Endodermal cell (in vitro differentiated cells): ENCODE results near the gene SCAF8. TPM values are rescaled to one million over a fixed set of nuclear protein-coding genes. Genes with fewer than 3 reads are reported as not detected.

Source experiments
- DNase-seq: peaks from one replicate; pipeline ENCODE4 v3.0.0-alpha.2; 2017
- H3K27ac ChIP-seq: 2 replicates; pipeline ENCODE4 v1.5.1; 2013; ENCODE audit warnings: mild to moderate bottlenecking, low read depth, low read length, moderate library complexity
- H3K27me3 ChIP-seq: 2 replicates; pipeline ENCODE4 v1.6.1; 2013; ENCODE audit warnings: mild to moderate bottlenecking, low read length, moderate library complexity; ENCODE audit not compliant: insufficient read depth, control insufficient read depth, poor library complexity, severe bottlenecking
- H3K36me3 ChIP-seq: 2 replicates; pipeline ENCODE4 v1.7.0; 2013; ENCODE audit warnings: mild to moderate bottlenecking, low read length, moderate library complexity; ENCODE audit not compliant: control insufficient read depth, insufficient read depth
- H3K4me1 ChIP-seq: one replicate; pipeline ENCODE4 v1.7.0; 2013; ENCODE audit warnings: low read length; ENCODE audit not compliant: control insufficient read depth, insufficient read depth
- H3K4me3 ChIP-seq: 2 replicates; pipeline ENCODE4 v1.5.1; 2013; ENCODE audit warnings: mild to moderate bottlenecking, low read length, moderate library complexity
- H3K9ac ChIP-seq: 2 replicates; pipeline ENCODE4 v1.6.1; 2013; ENCODE audit warnings: mild to moderate bottlenecking, low read length, moderate library complexity; ENCODE audit not compliant: poor library complexity, severe bottlenecking; ENCODE audit errors: extremely low read depth
- H3K9me3 ChIP-seq: 2 replicates; pipeline ENCODE4 v1.6.1; 2013; ENCODE audit warnings: mild to moderate bottlenecking, low read length, moderate library complexity; ENCODE audit not compliant: control insufficient read depth
- H3K27ac Mint-ChIP-seq: 2 replicates; pipeline ENCODE4 v1.8.0; 2020; ENCODE audit warnings: mixed read lengths
- H3K27me3 Mint-ChIP-seq: 2 replicates; pipeline ENCODE4 v1.8.0; 2021; ENCODE audit warnings: mild to moderate bottlenecking, mixed read lengths; ENCODE audit not compliant: insufficient read depth
- H3K36me3 Mint-ChIP-seq: 2 replicates; pipeline ENCODE4 v1.8.0; 2020; ENCODE audit warnings: low read depth, mixed read lengths
- H3K4me1 Mint-ChIP-seq: 2 replicates; pipeline ENCODE4 v1.8.0; 2020; ENCODE audit warnings: mixed read lengths
- H3K4me3 Mint-ChIP-seq: 2 replicates; pipeline ENCODE4 v1.8.0; 2020; ENCODE audit warnings: mild to moderate bottlenecking, moderate library complexity, mixed read lengths
- H3K9me3 Mint-ChIP-seq: 2 replicates; pipeline ENCODE4 v1.8.0; 2020; ENCODE audit warnings: mild to moderate bottlenecking, mixed read lengths
- CTCF ChIP-seq: fragments of 200-600 bp; sonication (generic); conservative IDR thresholded peaks from 2 replicates; pipeline ENCODE4 v1.5.0; 2021; ENCODE audit warnings: antibody characterized with exemption, mild to moderate bottlenecking
- WGBS, 2 experiments: methylation state at CpG; one replicate each; pipeline versions ENCODE4 v1.1.5 to v1.1.7; 2013; ENCODE audit warnings: missing lambda C conversion rate in 2 of 2, mixed read lengths in 1 of 2; ENCODE audit not compliant: insufficient coverage in 1 of 2, insufficient read length in 1 of 2; 5-methylcytosine and 5-hydroxymethylcytosine counted together
- total RNA-seq, 2 donors: library from RNA; stranded (reverse); fragmentation: NEBNext Ultra II Directional in 1 of 2; extraction: Animal tissue kit (Norgen Biotek cat#: 25700) in 1 of 2; gene quantifications; 2 replicates in 1 of 2; 3 replicates in 1 of 2; pipeline ENCODE4 v1.2.1, GENCODE V29; 2021

The SCAF8 gene
- total RNA-seq, 2 donors from 2014 or later = 49.7 to 56.2 TPM

GRCh38 chr6:154732538-154733182 lies 556 bp upstream of the SCAF8 start:
- H3K9me3 ChIP-seq = no peaks in the 10 kb centered on the region
- Mint-ChIP-seq H3K4me1 (peaks cover 26% of the 10 kb centered on the region), H3K4me3 (peak overlapping the region; percentile 78), H3K27ac (peak overlapping the region; percentile 94), H3K9me3 (no peaks in the 10 kb centered on the region), H3K36me3 (peaks cover 12% of the 10 kb centered on the region), H3K27me3 (no peaks in the 10 kb centered on the region)
- peak overlapping the region; percentile 93 for H3K9ac ChIP-seq
- TF ChIP-seq CTCF = no peak
- DNase-seq = peak; percentile 83
- H3K4me1 ChIP-seq = no peaks in the 10 kb centered on the region
- no peaks in the 10 kb centered on the region for H3K27me3 ChIP-seq
- H3K4me3 ChIP-seq = peak overlapping the region; percentile 85
- peaks cover 10% of the 10 kb centered on the region for H3K36me3 ChIP-seq
- H3K27ac ChIP-seq = peak overlapping the region; percentile 98
- 20% methylated on average over 26 of the region's 26 CpGs for WGBS, 2 experiments

- WGBS, 2 experiments = 0% methylated on average over 18 to 71 of the region's 71 CpGs
- Histone ChIP-seq H3K4me1 (no peaks in the 10 kb centered on the region), H3K27ac (peak overlapping the region; percentile 98), H3K9ac (peak overlapping the region; percentile 93), H3K27me3 (no peaks in the 10 kb centered on the region), H3K9me3 (no peaks in the 10 kb centered on the region), H3K36me3 (peaks cover 11% of the 10 kb centered on the region), H3K4me3 (peak overlapping the region; percentile 85)
- Mint-ChIP-seq H3K4me3 (peak overlapping the region; percentile 78), H3K4me1 (peaks cover 37% of the 10 kb centered on the region), H3K27me3 (no peaks in the 10 kb centered on the region), H3K36me3 (peaks cover 12% of the 10 kb centered on the region), H3K9me3 (no peaks in the 10 kb centered on the region), H3K27ac (peak overlapping the region; percentile 98)
- TF ChIP-seq CTCF = no peak
- peak; percentile 99 for DNase-seq
These were observed 588 bp downstream of the SCAF8 start for GRCh38 chr6:154733626-154734382.

- Histone ChIP-seq H3K4me3 (no peak overlapping the region), H3K27me3 (no peaks in the 10 kb centered on the region), H3K36me3 (peaks cover 21% of the 10 kb centered on the region), H3K9me3 (no peaks in the 10 kb centered on the region), H3K9ac (no peak overlapping the region), H3K27ac (no peak overlapping the region), H3K4me1 (peaks cover 9% of the 10 kb centered on the region)
- no peaks in the 10 kb centered on the region for H3K27me3 Mint-ChIP-seq
- peaks cover 42% of the 10 kb centered on the region for H3K4me1 Mint-ChIP-seq
- WGBS, 2 experiments = 93% methylated on average over 3 of the region's 4 CpGs; no CpG with 5 or more reads in 1 of the 2 experiments
- no peak overlapping the region for H3K27ac Mint-ChIP-seq
- no peak overlapping the region for H3K4me3 Mint-ChIP-seq
- no peaks in the 10 kb centered on the region for H3K9me3 Mint-ChIP-seq
- TF ChIP-seq CTCF = no peak
- no peak for DNase-seq
- peaks cover 25% of the 10 kb centered on the region for H3K36me3 Mint-ChIP-seq
These were observed 3.5 kb downstream of the SCAF8 start for GRCh38 chr6:154736618-154737259.
